Measurements from ENCODE around the gene DAD1. TPM values are rescaled to one million over a fixed set of nuclear protein-coding genes. Genes with fewer than 3 reads are reported as not detected.

Gene DAD1
- total and polyA plus RNA-seq, 12 donors = 91.8 to 537 (median 291) TPM

DNA sequence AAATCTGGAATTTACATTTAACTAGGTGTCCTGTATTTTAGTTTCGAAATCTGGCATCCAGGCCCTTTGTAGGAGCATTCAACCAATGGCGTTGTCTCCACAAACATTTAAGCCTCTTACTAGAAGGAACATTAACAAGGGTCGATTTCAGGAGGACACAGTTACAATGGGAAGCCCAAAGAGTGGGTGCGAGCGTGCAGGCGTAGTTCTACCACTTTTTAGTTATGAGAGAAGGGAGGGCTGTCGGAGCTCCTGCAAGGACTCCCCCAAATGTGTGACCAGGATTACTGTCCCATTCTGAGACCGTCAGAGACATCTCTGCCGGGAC lies 8.7 kb upstream of the DAD1 start:
- DNase-seq = no peak
- WGBS, 4 donors = 9 to 12% (median 9%) methylated on average over 7 to 9 of the region's 9 CpGs
- Histone ChIP-seq H3K36me3 (replicated peaks in 1 of 2) (peaks cover 0 to 12% of the 10 kb centered on the region in 2 donors), H3K27me3 (no peaks in the 10 kb centered on the region), H3K4me3 (peak overlapping the region; percentile 56 to 86 (median 76)), H3K9me3 (replicated peaks in 1 of 3) (no peaks in the 10 kb centered on the region), H3K4me1 (replicated peaks in 1 of 2) (peaks cover 13 to 33% of the 10 kb centered on the region in 2 donors), H3K27ac (peak overlapping the region in 4 of 5 donors; percentile 70 to 93 (median 82))
- intact Hi-C loops (cut with DNase I) = no loop called here
- TF ChIP-seq POLR2A (IDR thresholded peaks at IDR 0.05) (no peak), CTCF (IDR thresholded peaks at IDR 0.05) (no peak)

GRCh38 chr14:22597265-22597664 lies 8.2 kb upstream of the DAD1 start:
- Histone ChIP-seq H3K27ac (no peak overlapping the region), H3K36me3 (replicated peaks in 1 of 2) (peaks cover 0 to 7% of the 10 kb centered on the region in 2 donors), H3K27me3 (no peaks in the 10 kb centered on the region), H3K9me3 (replicated peaks in 1 of 3) (no peaks in the 10 kb centered on the region), H3K4me1 (replicated peaks in 1 of 2) (peaks cover 13 to 30% of the 10 kb centered on the region in 2 donors), H3K4me3 (peak overlapping the region in 1 of 4 donors; percentile 83)
- 86 to 91% (median 88%) methylated on average over 6 of the region's 6 CpGs for WGBS, 4 donors
- DNase-seq = no peak
- intact Hi-C loops (cut with DNase I) = no loop called here
- TF ChIP-seq CTCF (IDR thresholded peaks at IDR 0.05) (no peak), POLR2A (IDR thresholded peaks at IDR 0.05) (no peak)

GRCh38 chr14:22596354-22596879 lies 7.4 kb upstream of the DAD1 start:
- 77 to 81% (median 78%) methylated on average over 3 of the region's 3 CpGs for WGBS, 4 donors
- intact Hi-C loops (cut with DNase I) = no loop called here
- no peak for TF ChIP-seq CTCF (IDR thresholded peaks at IDR 0.05)
- TF ChIP-seq POLR2A (IDR thresholded peaks at IDR 0.05) = no peak
- H3K36me3 ChIP-seq (replicated peaks in 1 of 2) = no peaks in the 10 kb centered on the region
- no peak overlapping the region for H3K4me3 ChIP-seq
- peaks cover 13 to 30% of the 10 kb centered on the region in 2 donors for H3K4me1 ChIP-seq (replicated peaks in 1 of 2)
- no peak overlapping the region for H3K27ac ChIP-seq
- H3K27me3 ChIP-seq = no peaks in the 10 kb centered on the region
- no peaks in the 10 kb centered on the region for H3K9me3 ChIP-seq (replicated peaks in 1 of 3)
- DNase-seq = no peak

DNA sequence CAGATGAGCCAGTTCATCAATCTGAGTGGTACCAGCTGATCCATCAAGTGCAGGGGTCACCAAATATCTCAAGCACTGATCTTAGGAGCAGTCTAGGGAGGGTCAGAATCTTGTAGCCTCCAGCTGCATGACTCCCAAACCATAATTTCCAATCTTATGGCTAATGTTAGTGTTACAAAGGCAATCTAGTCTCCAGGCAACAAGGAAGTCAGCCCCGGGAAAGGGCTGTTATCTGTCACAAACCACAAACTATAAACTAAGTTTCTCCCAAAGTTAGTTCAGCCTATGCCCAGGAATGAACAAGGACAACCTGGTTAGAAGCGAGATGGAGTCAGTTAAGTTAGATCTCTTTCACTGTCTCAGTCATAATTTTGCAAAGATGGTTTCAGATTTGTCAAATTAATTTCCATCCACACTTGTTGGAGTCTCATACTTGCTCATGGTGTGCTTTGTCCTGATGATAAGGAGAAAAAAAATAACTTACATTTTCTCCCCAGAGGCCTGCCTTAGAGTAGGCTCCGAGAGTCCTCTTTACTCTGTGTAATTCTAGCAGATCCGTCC lies 5.2 kb upstream of the DAD1 start:
- H3K36me3 ChIP-seq (replicated peaks in 1 of 2) = no peaks in the 10 kb centered on the region
- intact Hi-C loops (cut with DNase I) = no loop called here
- H3K9me3 ChIP-seq (replicated peaks in 1 of 3) = no peaks in the 10 kb centered on the region
- DNase-seq = no peak
- H3K4me1 ChIP-seq (replicated peaks in 1 of 2) = peaks cover 11 to 20% of the 10 kb centered on the region in 2 donors
- H3K4me3 ChIP-seq = no peak overlapping the region
- WGBS, 4 donors = 59 to 78% (median 65%) methylated on average over 4 of the region's 4 CpGs
- no peaks in the 10 kb centered on the region for H3K27me3 ChIP-seq
- no peak overlapping the region for H3K27ac ChIP-seq
- TF ChIP-seq POLR2A (IDR thresholded peaks at IDR 0.05) = no peak
- no peak for TF ChIP-seq CTCF (IDR thresholded peaks at IDR 0.05)

Data from adrenal gland (tissue), 12 donors.